ENCODE measurements around the gene KIAA1191.
"Not testable (repeated sequence)": the region's sequence is repeated elsewhere in the genome, so short reads cannot be mapped to it uniquely, and the experiment has no call there.

The KIAA1191 gene

GRCh38 chr5:176317534-176318374, 43.8 kb downstream of the KIAA1191 start:
- Histone ChIP-seq H3K27me3 (ENCODE audit: insufficient read depth, low read depth) (no peaks in the 10 kb centered on the region), H3K36me3 (ENCODE audit: insufficient read depth) (no peaks in the 10 kb centered on the region), H2AFZ (ENCODE audit: low read depth) (no peak overlapping the region), H4K20me1 (ENCODE audit: insufficient read depth) (no peaks in the 10 kb centered on the region), H3K79me2 (ENCODE audit: insufficient read depth, low read depth) (no peaks in the 10 kb centered on the region), H3K4me1 (ENCODE audit: low read depth, poor library complexity, severe bottlenecking) (no peaks in the 10 kb centered on the region), H3K9ac (no peak overlapping the region), H3K27ac (no peak overlapping the region), H3K4me2 (no peak overlapping the region), H3K4me3 (IDR thresholded peaks at IDR 0.05; ENCODE audit: insufficient read depth, low read depth, low read length) (no peak overlapping the region)
- TF ChIP-seq, protein P1, sequence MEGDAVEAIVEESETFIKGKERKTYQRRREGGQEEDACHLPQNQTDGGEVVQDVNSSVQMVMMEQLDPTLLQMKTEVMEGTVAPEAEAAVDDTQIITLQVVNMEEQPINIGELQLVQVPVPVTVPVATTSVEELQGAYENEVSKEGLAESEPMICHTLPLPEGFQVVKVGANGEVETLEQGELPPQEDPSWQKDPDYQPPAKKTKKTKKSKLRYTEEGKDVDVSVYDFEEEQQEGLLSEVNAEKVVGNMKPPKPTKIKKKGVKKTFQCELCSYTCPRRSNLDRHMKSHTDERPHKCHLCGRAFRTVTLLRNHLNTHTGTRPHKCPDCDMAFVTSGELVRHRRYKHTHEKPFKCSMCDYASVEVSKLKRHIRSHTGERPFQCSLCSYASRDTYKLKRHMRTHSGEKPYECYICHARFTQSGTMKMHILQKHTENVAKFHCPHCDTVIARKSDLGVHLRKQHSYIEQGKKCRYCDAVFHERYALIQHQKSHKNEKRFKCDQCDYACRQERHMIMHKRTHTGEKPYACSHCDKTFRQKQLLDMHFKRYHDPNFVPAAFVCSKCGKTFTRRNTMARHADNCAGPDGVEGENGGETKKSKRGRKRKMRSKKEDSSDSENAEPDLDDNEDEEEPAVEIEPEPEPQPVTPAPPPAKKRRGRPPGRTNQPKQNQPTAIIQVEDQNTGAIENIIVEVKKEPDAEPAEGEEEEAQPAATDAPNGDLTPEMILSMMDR (conservative IDR thresholded peaks at IDR 0.05; ENCODE audit: low read depth, low read length), result no peak

DNA sequence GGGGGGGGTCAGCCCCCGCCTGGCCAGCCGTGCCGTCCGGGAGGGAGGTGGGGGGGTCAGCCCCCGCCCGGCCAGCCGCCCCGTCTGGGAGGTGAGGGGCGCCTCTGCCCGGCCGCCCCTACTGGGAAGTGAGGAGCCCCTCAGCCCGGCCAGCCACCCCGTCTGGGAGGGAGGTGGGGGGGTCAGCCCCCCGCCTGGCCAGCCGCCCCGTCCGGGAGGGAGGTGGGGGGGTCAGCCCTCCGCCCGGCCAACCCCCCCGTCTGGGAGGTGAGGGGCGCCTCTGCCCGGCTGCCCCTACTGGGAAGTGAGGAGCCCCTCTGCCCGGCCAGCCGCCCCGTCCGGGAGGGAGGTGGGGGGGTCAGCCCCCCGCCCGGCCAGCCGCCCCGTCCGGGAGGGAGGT, 56.2 kb downstream of the KIAA1191 start:
- H3K27ac ChIP-seq; H2AFZ ChIP-seq (ENCODE audit: low read depth); H3K9ac ChIP-seq; H3K4me2 ChIP-seq; H3K4me3 ChIP-seq (IDR thresholded peaks at IDR 0.05; ENCODE audit: insufficient read depth, low read depth, low read length); H3K4me1 ChIP-seq (ENCODE audit: low read depth, poor library complexity, severe bottlenecking); H3K79me2 ChIP-seq (ENCODE audit: insufficient read depth, low read depth); H4K20me1 ChIP-seq (ENCODE audit: insufficient read depth); H3K27me3 ChIP-seq (ENCODE audit: insufficient read depth, low read depth); H3K36me3 ChIP-seq (ENCODE audit: insufficient read depth): not testable (repeated sequence)

Data from KMS-11 (cell line).